A549 (cell line): Measurements from ENCODE around the gene GJA3. TPM values are rescaled to one million over a fixed set of nuclear protein-coding genes. Genes with fewer than 3 reads are reported as not detected.
A peak's percentile ranks its signal among the peaks of the same experiment; 100 is the strongest.

Experiments used
- ATAC-seq, 2 experiments: fragments of 200-7000 bp in 1 of 2; fragments of >200 bp in 1 of 2; cut with Nextera tagmentation in 1 of 2; cut with Tn5 transposase in 1 of 2; 3 replicates each; pipeline versions ENCODE4 v1.8.0 to v1.9.1; 2018 to 2020; ENCODE audit warnings: mild to moderate bottlenecking in 1 of 2, moderate library complexity in 1 of 2
- CTCF ChIA-PET: fragments of 300-600 bp; sonication (Branson Sonifier 250); formaldehyde crosslinking; extraction: SDS; loops from one replicate; lab custom pipeline; 2021; ENCODE audit warnings: antibody characterized with exemption, inconsistent platforms; lab: Yijun Ruan, JAX
- POLR2A ChIA-PET: fragments of 350-600 bp; formaldehyde crosslinking; extraction: SDS; loops from one replicate; lab custom pipeline; 2021; ENCODE audit warnings: antibody characterized with exemption, inconsistent platforms; lab: Yijun Ruan, JAX
- DNase-seq, 2 experiments: peaks; one replicate each; pipeline versions ENCODE4 v3.0.0 to v3.0.0-alpha.2; 2011 to 2016; ENCODE audit warnings: low read depth in 1 of 2, low spot score in 1 of 2
- FAIRE-seq: peaks from 2 replicates; lab custom pipeline; 2011; peaks lifted over from hg19 to GRCh38; lab: Jason Lieb, UNC
- H3K27ac ChIP-seq, 2 experiments: fragments of >200 bp; sonication (Bioruptor Twin); formaldehyde crosslinking; 3 replicates each; pipeline ENCODE4 v1.5.1; 2016 to 2017
- H3K4me1 ChIP-seq: fragments of >200 bp; sonication (Bioruptor Twin); formaldehyde crosslinking; 3 replicates; pipeline ENCODE4 v1.6.1; 2016
- H3K4me2 ChIP-seq: fragments of >200 bp; sonication (Bioruptor Twin); formaldehyde crosslinking; 3 replicates; pipeline ENCODE4 v1.6.1; 2016
- H3K4me3 ChIP-seq: fragments of >200 bp; sonication (Bioruptor Twin); formaldehyde crosslinking; 3 replicates; pipeline ENCODE4 v1.5.1; 2016
- H3K9me3 ChIP-seq: fragments of >200 bp; sonication (Bioruptor Twin); formaldehyde crosslinking; 3 replicates; pipeline ENCODE4 v1.6.1; 2016
- CBX2 ChIP-seq: fragments of 200-600 bp; sonication (generic); IDR thresholded peaks from 2 replicates; pipeline ENCODE4 v1.6.1; 2016; ENCODE audit warnings: low read depth, mild to moderate bottlenecking, borderline replicate concordance
- CHD2 ChIP-seq: fragments of 150-350 bp; IDR thresholded peaks from 2 replicates; pipeline ENCODE4 v1.6.1; 2014; ENCODE audit warnings: low read length; ENCODE audit not compliant: partially characterized antibody
- EHMT2 ChIP-seq: fragments of 200-600 bp; sonication (generic); IDR thresholded peaks from 2 replicates; pipeline ENCODE4 v1.6.1; 2016; ENCODE audit warnings: antibody characterized with exemption, low read depth, mild to moderate bottlenecking, moderate library complexity
- EP300 ChIP-seq, 2 experiments: fragments of >200 bp; sonication (Bioruptor Twin); formaldehyde crosslinking; IDR thresholded peaks; 2 replicates in 1 of 2; 3 replicates in 1 of 2; pipeline ENCODE4 v1.6.1; 2016 to 2017
- ESRRA ChIP-seq: fragments of 150-350 bp; IDR thresholded peaks from 2 replicates; pipeline ENCODE4 v1.6.1; 2014; ENCODE audit warnings: mild to moderate bottlenecking, low read length, borderline replicate concordance
- FOXS1 ChIP-seq: fragments of 250-450 bp; sonication (Bioruptor Pico); IDR thresholded peaks from 2 replicates; pipeline ENCODE4 v1.5.0; 2020; ENCODE audit warnings: mild to moderate bottlenecking, moderate library complexity
- HOXB13 ChIP-seq: fragments of 250-450 bp; sonication (Bioruptor Pico); IDR thresholded peaks from 2 replicates; pipeline ENCODE4 v1.5.0; 2020; ENCODE audit warnings: low read depth, mild to moderate bottlenecking, moderate library complexity
- KDM1A ChIP-seq: fragments of 200-600 bp; sonication (generic); IDR thresholded peaks from 2 replicates; pipeline ENCODE4 v1.6.1; 2016; ENCODE audit warnings: low read depth, mild to moderate bottlenecking
- NFE2L2 ChIP-seq: fragments of 150-350 bp; conservative IDR thresholded peaks from 2 replicates; pipeline ENCODE4 v1.6.1; 2014; ENCODE audit warnings: low read length
- NPAS2 ChIP-seq: fragments of 250-450 bp; sonication (Bioruptor Pico); IDR thresholded peaks from 2 replicates; pipeline ENCODE4 v1.8.0; 2022; ENCODE audit warnings: mild to moderate bottlenecking, moderate library complexity, borderline replicate concordance
- RAD21 ChIP-seq, 2 experiments: fragments of >200 bp in 1 of 2; sonication (Bioruptor Twin) in 1 of 2; formaldehyde crosslinking in 1 of 2; IDR thresholded peaks in 1 of 2; conservative IDR thresholded peaks in 1 of 2; 2 replicates in 1 of 2; 3 replicates in 1 of 2; pipeline ENCODE4 v1.6.1; 2012 to 2018; ENCODE audit warnings: inconsistent platforms in 1 of 2
- RNF2 ChIP-seq: fragments of 200-600 bp; sonication (generic); IDR thresholded peaks from 2 replicates; pipeline ENCODE4 v1.6.1; 2016; ENCODE audit warnings: low read depth, mild to moderate bottlenecking, antibody characterized with exemption, moderate library complexity, borderline replicate concordance
- SMC3 ChIP-seq: fragments of >200 bp; sonication (Bioruptor Twin); formaldehyde crosslinking; IDR thresholded peaks from 3 replicates; pipeline ENCODE4 v1.6.1; 2018; ENCODE audit warnings: inconsistent platforms
- SREBF2 ChIP-seq: fragments of 450-650 bp; IDR thresholded peaks from 2 replicates; pipeline ENCODE4 v1.6.1; 2014; ENCODE audit warnings: mild to moderate bottlenecking, moderate library complexity
- USF2 ChIP-seq: fragments of 450-650 bp; IDR thresholded peaks from 2 replicates; pipeline ENCODE4 v1.6.1; 2014; ENCODE audit warnings: antibody characterized with exemption
- ZC3H11A ChIP-seq: fragments of 450-650 bp; IDR thresholded peaks from 2 replicates; pipeline ENCODE4 v1.6.1; 2014; ENCODE audit warnings: antibody characterized with exemption, mild to moderate bottlenecking
- ZFP36 ChIP-seq: fragments of 450-650 bp; IDR thresholded peaks from 2 replicates; pipeline ENCODE4 v1.6.1; 2014; ENCODE audit warnings: borderline replicate concordance; ENCODE audit not compliant: partially characterized antibody
- ZSCAN20 ChIP-seq: fragments of 250-450 bp; sonication (Bioruptor Pico); IDR thresholded peaks from 2 replicates; pipeline ENCODE4 v1.8.0; 2022; ENCODE audit warnings: mild to moderate bottlenecking, moderate library complexity
- WGBS: methylation state at CpG from one replicate; pipeline ENCODE4 v1.1.6; 2017; ENCODE audit errors: missing lambda C conversion rate; 5-methylcytosine and 5-hydroxymethylcytosine counted together
- polyA plus RNA-seq, 4 experiments: library from polyadenylated mRNA; depleted of rRNA in 3 of 4; stranded (reverse); fragments of >200 nt; fragmentation: RNase III in 1 of 4; extraction: RNeasy Plus Mini Kit Qiagen cat#74134 plus additional on column Dnase treatment in 1 of 4; gene quantifications; 2 replicates in 3 of 4; 3 replicates in 1 of 4; pipeline ENCODE4 v1.2.3, GENCODE V29; 2011 to 2017

Gene GJA3
- polyA plus RNA-seq, 2 of the 4 experiments (the other 2 are of a cell fraction): 0.06 to 0.19 TPM

- POLR2A ChIA-PET: no interaction called here
- FAIRE-seq: no peak
- CTCF ChIA-PET: interaction anchor here (0.6 to 1.3 kb wide), 2 partner anchors 11 to 159 kb away, joined by 3 read pairs; no protein-coding TSS in a partner anchor
These were observed 59.2 kb downstream of the GJA3 start for GRCh38 chr13:20101467-20102316.

GRCh38 chr13:20099319-20099718 lies 61.5 kb downstream of the GJA3 start:
- no peaks in the 10 kb centered on the region for H3K4me1 ChIP-seq
- ATAC-seq (no peak), FAIRE-seq (no peak), DNase-seq (no peak)
- 87% methylated on average over 9 of the region's 9 CpGs for WGBS
- H3K4me3 ChIP-seq: no peak overlapping the region
- TF ChIP-seq ESRRA (no peak), EHMT2 (no peak), RNF2 (no peak), ZC3H11A (no peak), FOXS1 (CRISPR knock-in tag) (no peak), ZSCAN20 (CRISPR knock-in tag) (no peak), RAD21 (conservative IDR thresholded peaks at IDR 0.05 in 1 of 2, IDR thresholded peaks at IDR 0.05 in 1 of 2) (no peak), EP300 (IDR thresholded peaks at IDR 0.05) (no peak), HOXB13 (CRISPR knock-in tag) (no peak), ZFP36 (no peak), CBX2 (no peak)
- no peak overlapping the region for H3K4me2 ChIP-seq
- H3K27ac ChIP-seq: no peak overlapping the region
- CTCF ChIA-PET: no interaction called here
- no peaks in the 10 kb centered on the region for H3K9me3 ChIP-seq
- POLR2A ChIA-PET: interaction anchor here (0.6 kb wide), 1 partner anchor 20 kb away, joined by 4 read pairs; no protein-coding TSS in a partner anchor

More at GRCh38 chr13:20101467-20102316, 59.2 kb downstream of the GJA3 start:
- 66% methylated on average over 8 of the region's 8 CpGs for WGBS
- Histone ChIP-seq H3K4me1 (no peaks in the 10 kb centered on the region), H3K9me3 (no peaks in the 10 kb centered on the region), H3K27ac (no peak overlapping the region), H3K4me2 (no peak overlapping the region)
- TF ChIP-seq NFE2L2 (no peak), SREBF2 (no peak), SMC3 (no peak), NPAS2 (CRISPR knock-in tag) (no peak)
- TF ChIP-seq, all 56 proteins: peak for 0
- DNase-seq (no peak), ATAC-seq (no peak)
- no peak overlapping the region for H3K4me3 ChIP-seq

GRCh38 chr13:20093951-20094350 lies 66.9 kb downstream of the GJA3 start:
- no peak overlapping the region for H3K4me2 ChIP-seq
- no peak overlapping the region for H3K27ac ChIP-seq
- H3K4me1 ChIP-seq: no peaks in the 10 kb centered on the region
- ChIA-PET POLR2A (interaction anchor here (0.9 kb wide), 1 partner anchor 33 kb away, joined by 4 read pairs; no protein-coding TSS in a partner anchor), CTCF (interaction anchor here (1.3 kb wide), 1 partner anchor 70 kb away, joined by 5 read pairs; no protein-coding TSS in a partner anchor)
- FAIRE-seq (no peak), ATAC-seq (no peak), DNase-seq (no peak)
- H3K9me3 ChIP-seq: no peaks in the 10 kb centered on the region
- WGBS: 82% methylated on average over 6 of the region's 6 CpGs
- H3K4me3 ChIP-seq: no peak overlapping the region
- TF ChIP-seq RNF2: no peak
- TF ChIP-seq KDM1A: no peak
- TF ChIP-seq USF2: no peak
- TF ChIP-seq FOXS1 (CRISPR knock-in tag): no peak

GRCh38 chr13:20090349-20090748 lies 70.5 kb downstream of the GJA3 start:
- H3K4me3 ChIP-seq: no peak overlapping the region
- H3K9me3 ChIP-seq: no peaks in the 10 kb centered on the region
- FAIRE-seq: no peak
- CTCF ChIA-PET: interaction anchor here (0.6 to 1.0 kb wide), 5 partner anchors 11 to 69 kb away, joined by 3 read pairs; no protein-coding TSS in a partner anchor
- peak in 1 of 2 experiments; percentile 7 for DNase-seq
- WGBS: 74% methylated on average over 1 of the region's 1 CpG
- no peaks in the 10 kb centered on the region for H3K4me1 ChIP-seq
- TF ChIP-seq CHD2: no peak
- TF ChIP-seq RAD21 (conservative IDR thresholded peaks at IDR 0.05 in 1 of 2, IDR thresholded peaks at IDR 0.05 in 1 of 2): peak in 1 of 2 experiments; percentile 28; a peak in 3 of 5 replicates
- TF ChIP-seq, all 56 proteins: peak for 1
- H3K27ac ChIP-seq: no peak overlapping the region
- H3K4me2 ChIP-seq: no peak overlapping the region
- POLR2A ChIA-PET: no interaction called here
- peak in 1 of 2 experiments; percentile 66; a peak in 3 of 6 replicates for ATAC-seq

Other genes starting within 250 kb of the GJA3 start
- gene ZMYM2, start 202.3 kb downstream of the GJA3 start, polyA plus RNA-seq (2011; rRNA removed): 50.8 and 56.7 TPM in 2 replicates
- gene ZMYM2, start 202.3 kb downstream of the GJA3 start, polyA plus RNA-seq (2017; fragmentation: RNase III; extraction: RNeasy Plus Mini Kit Qiagen cat#74134 plus additional on column Dnase treatment): 18.7 to 21.8 TPM (median 21.7 TPM) in 3 replicates
- 0.66 and 0.77 TPM in 2 replicates for gene GJB2, start 31.9 kb upstream of the GJA3 start, polyA plus RNA-seq (2011; rRNA removed)
- gene GJB2, start 31.9 kb upstream of the GJA3 start, polyA plus RNA-seq (2017; fragmentation: RNase III; extraction: RNeasy Plus Mini Kit Qiagen cat#74134 plus additional on column Dnase treatment): 0.26 to 0.40 TPM (median 0.33 TPM) in 3 replicates
- 0.06 TPM in 1 of 2 replicates, not detected in the other for gene GJB6, start 71.3 kb upstream of the GJA3 start, polyA plus RNA-seq (2011; rRNA removed)
- gene GJB6, start 71.3 kb upstream of the GJA3 start, polyA plus RNA-seq (2017; fragmentation: RNase III; extraction: RNeasy Plus Mini Kit Qiagen cat#74134 plus additional on column Dnase treatment): not detected in 3 replicates